Measurements from ENCODE around the gene PEX14. TPM values are rescaled to one million over a fixed set of nuclear protein-coding genes. Genes with fewer than 3 reads are reported as not detected.
A peak's percentile ranks its signal among the peaks of the same experiment; 100 is the strongest.

PEX14 gene
- total and polyA plus RNA-seq, 2 experiments from 2014 or later = 17.6 to 19.6 TPM

GRCh38 chr1:10517677-10517982 lies 42.9 kb downstream of the PEX14 start:
- no peak for ATAC-seq
- no peak overlapping the region for H2AFZ ChIP-seq
- Mint-ChIP-seq H3K27ac (no peak overlapping the region), H3K36me3 (ENCODE audit: low read depth) (no peaks in the 10 kb centered on the region; the same call in 2 of the 3 replicates), H3K27me3 (ENCODE audit: insufficient read depth, low read depth, poor library complexity) (no peaks in the 10 kb centered on the region), H3K4me3 (no peak overlapping the region), H3K4me1 (peaks cover 74% of the 10 kb centered on the region), H3K9me3 (no peaks in the 10 kb centered on the region)
- no peak for TF ChIP-seq EZH2phosphoT487 (IDR thresholded peaks at IDR 0.05; ENCODE audit: unreplicated experiment)
- no peak for TF ChIP-seq REST (IDR thresholded peaks at IDR 0.05; ENCODE audit: unreplicated experiment)
- no peak for TF ChIP-seq EZH2 (IDR thresholded peaks at IDR 0.05; ENCODE audit: low read depth, unreplicated experiment)
- TF ChIP-seq ZNF331 (CRISPR knock-in tag; IDR thresholded peaks at IDR 0.05; ENCODE audit: low read depth) = no peak
- TF ChIP-seq, protein P1, sequence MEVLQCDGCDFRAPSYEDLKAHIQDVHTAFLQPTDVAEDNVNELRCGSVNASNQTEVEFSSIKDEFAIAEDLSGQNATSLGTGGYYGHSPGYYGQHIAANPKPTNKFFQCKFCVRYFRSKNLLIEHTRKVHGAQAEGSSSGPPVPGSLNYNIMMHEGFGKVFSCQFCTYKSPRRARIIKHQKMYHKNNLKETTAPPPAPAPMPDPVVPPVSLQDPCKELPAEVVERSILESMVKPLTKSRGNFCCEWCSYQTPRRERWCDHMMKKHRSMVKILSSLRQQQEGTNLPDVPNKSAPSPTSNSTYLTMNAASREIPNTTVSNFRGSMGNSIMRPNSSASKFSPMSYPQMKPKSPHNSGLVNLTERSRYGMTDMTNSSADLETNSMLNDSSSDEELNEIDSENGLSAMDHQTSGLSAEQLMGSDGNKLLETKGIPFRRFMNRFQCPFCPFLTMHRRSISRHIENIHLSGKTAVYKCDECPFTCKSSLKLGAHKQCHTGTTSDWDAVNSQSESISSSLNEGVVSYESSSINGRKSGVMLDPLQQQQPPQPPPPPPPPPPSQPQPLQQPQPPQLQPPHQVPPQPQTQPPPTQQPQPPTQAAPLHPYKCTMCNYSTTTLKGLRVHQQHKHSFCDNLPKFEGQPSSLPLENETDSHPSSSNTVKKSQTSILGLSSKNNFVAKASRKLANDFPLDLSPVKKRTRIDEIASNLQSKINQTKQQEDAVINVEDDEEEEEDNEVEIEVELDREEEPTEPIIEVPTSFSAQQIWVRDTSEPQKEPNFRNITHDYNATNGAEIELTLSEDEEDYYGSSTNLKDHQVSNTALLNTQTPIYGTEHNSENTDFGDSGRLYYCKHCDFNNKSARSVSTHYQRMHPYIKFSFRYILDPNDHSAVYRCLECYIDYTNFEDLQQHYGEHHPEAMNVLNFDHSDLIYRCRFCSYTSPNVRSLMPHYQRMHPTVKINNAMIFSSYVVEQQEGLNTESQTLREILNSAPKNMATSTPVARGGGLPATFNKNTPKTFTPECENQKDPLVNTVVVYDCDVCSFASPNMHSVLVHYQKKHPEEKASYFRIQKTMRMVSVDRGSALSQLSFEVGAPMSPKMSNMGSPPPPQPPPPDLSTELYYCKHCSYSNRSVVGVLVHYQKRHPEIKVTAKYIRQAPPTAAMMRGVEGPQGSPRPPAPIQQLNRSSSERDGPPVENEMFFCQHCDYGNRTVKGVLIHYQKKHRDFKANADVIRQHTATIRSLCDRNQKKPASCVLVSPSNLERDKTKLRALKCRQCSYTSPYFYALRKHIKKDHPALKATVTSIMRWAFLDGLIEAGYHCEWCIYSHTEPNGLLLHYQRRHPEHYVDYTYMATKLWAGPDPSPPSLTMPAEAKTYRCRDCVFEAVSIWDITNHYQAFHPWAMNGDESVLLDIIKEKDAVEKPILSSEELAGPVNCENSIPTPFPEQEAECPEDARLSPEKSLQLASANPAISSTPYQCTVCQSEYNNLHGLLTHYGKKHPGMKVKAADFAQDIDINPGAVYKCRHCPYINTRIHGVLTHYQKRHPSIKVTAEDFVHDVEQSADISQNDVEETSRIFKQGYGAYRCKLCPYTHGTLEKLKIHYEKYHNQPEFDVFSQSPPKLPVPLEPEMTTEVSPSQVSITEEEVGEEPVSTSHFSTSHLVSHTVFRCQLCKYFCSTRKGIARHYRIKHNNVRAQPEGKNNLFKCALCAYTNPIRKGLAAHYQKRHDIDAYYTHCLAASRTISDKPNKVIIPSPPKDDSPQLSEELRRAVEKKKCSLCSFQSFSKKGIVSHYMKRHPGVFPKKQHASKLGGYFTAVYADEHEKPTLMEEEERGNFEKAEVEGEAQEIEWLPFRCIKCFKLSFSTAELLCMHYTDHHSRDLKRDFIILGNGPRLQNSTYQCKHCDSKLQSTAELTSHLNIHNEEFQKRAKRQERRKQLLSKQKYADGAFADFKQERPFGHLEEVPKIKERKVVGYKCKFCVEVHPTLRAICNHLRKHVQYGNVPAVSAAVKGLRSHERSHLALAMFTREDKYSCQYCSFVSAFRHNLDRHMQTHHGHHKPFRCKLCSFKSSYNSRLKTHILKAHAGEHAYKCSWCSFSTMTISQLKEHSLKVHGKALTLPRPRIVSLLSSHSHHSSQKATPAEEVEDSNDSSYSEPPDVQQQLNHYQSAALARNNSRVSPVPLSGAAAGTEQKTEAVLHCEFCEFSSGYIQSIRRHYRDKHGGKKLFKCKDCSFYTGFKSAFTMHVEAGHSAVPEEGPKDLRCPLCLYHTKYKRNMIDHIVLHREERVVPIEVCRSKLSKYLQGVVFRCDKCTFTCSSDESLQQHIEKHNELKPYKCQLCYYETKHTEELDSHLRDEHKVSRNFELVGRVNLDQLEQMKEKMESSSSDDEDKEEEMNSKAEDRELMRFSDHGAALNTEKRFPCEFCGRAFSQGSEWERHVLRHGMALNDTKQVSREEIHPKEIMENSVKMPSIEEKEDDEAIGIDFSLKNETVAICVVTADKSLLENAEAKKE (CRISPR knock-in tag; IDR thresholded peaks at IDR 0.05) = no peak
- no peak for TF ChIP-seq CTCF (conservative IDR thresholded peaks at IDR 0.05; ENCODE audit: low read depth in 2 of 2)
- no peak for TF ChIP-seq CREB1 (CRISPR knock-in tag; IDR thresholded peaks at IDR 0.05; ENCODE audit: low read depth)
- no peak overlapping the region for H3K4me3 ChIP-seq
- H3K36me3 ChIP-seq (ENCODE audit: insufficient read depth) = no peaks in the 10 kb centered on the region
- H3K4me2 ChIP-seq = peak overlapping the region; percentile 73; the same call in 1 of the 2 replicates
- peaks cover 70% of the 10 kb centered on the region for H3K4me1 ChIP-seq (ENCODE audit: insufficient read depth)
- H3K9me2 ChIP-seq (ENCODE audit: insufficient read depth) = no peaks in the 10 kb centered on the region
- H3K79me2 ChIP-seq (replicated peaks; ENCODE audit: insufficient read depth) = peaks cover 58% of the 10 kb centered on the region
- H3K27me3 ChIP-seq (ENCODE audit: insufficient read depth) = no peaks in the 10 kb centered on the region
- no peaks in the 10 kb centered on the region; the same call in 1 of the 2 replicates for H3F3A ChIP-seq (replicated peaks; ENCODE audit: low read depth)
- peaks cover 19% of the 10 kb centered on the region; the same call in 1 of the 2 replicates for H4K20me1 ChIP-seq (replicated peaks; ENCODE audit: insufficient read depth)
- no peak for DNase-seq (ENCODE audit: low spot score)
- no peak overlapping the region for H3K27ac ChIP-seq (ENCODE audit: low read depth)

Data from GM23338 (cell line).